HL-60 (cell line): ENCODE results near the gene VWA8.

ENCODE experiments used
- DNase-seq, 2 experiments: peaks; one replicate each; pipeline ENCODE4 v3.0.0-alpha.2; 2010 to 2020; ENCODE audit warnings: low read depth in 1 of 2, low spot score in 1 of 2
- H3K27ac ChIP-seq: fragments of 250-450 bp; sonication (Bioruptor Pico); replicated peaks from 2 replicates; pipeline ENCODE4 v1.5.1; 2020; ENCODE audit warnings: mild to moderate bottlenecking, moderate library complexity
- H3K27me3 ChIP-seq: fragments of 250-450 bp; sonication (Bioruptor Pico); 2 replicates; pipeline ENCODE4 v1.5.1; 2021; ENCODE audit warnings: mild to moderate bottlenecking, moderate library complexity; ENCODE audit not compliant: insufficient read depth, poor library complexity, severe bottlenecking
- H3K4me3 ChIP-seq: replicated peaks from 2 replicates; pipeline ENCODE4 v1.5.1; 2011; ENCODE audit warnings: mild to moderate bottlenecking, control low read depth, low read length; ENCODE audit not compliant: insufficient read depth
- GABPA ChIP-seq: IDR thresholded peaks from 2 replicates; pipeline ENCODE4 v1.6.1; 2012; ENCODE audit warnings: low read depth
- POLR2AphosphoS5 ChIP-seq: IDR thresholded peaks from 2 replicates; pipeline ENCODE4 v1.6.1; 2012; ENCODE audit warnings: low read depth
- REST ChIP-seq: IDR thresholded peaks from 2 replicates; pipeline ENCODE4 v1.6.1; 2012; ENCODE audit warnings: low read depth; ENCODE audit not compliant: insufficient replicate concordance
- SPI1 ChIP-seq: IDR thresholded peaks from 2 replicates; pipeline ENCODE4 v1.6.1; 2012; ENCODE audit warnings: low read depth, mild to moderate bottlenecking, borderline replicate concordance
- long read RNA-seq: library from polyadenylated mRNA; unstranded; transcript quantifications from one replicate; pipeline ENCODE4 v2.0.0, GENCODE V29; 2020
- TF ChIP-seq, protein P1 (sequence below): IDR thresholded peaks from one replicate; pipeline ENCODE4 v1.5.1; 2011; ENCODE audit warnings: low read length, control low read depth, inconsistent platforms; ENCODE audit not compliant: insufficient read depth

The VWA8 gene
- long read RNA-seq, full-length matches to known transcripts: 7 of 32 reads
- long read RNA-seq, partial matches to known transcripts: 18 of 32 reads
- long read RNA-seq, other reads (novel, unspliced or antisense): 7 of 32 reads

- peak within 1 kb of the TSS; percentile 69 for H3K27ac ChIP-seq
- DNase-seq: peak; percentile 43 to 84
- TF ChIP-seq GABPA: peak; percentile 94
- TF ChIP-seq, protein P1, sequence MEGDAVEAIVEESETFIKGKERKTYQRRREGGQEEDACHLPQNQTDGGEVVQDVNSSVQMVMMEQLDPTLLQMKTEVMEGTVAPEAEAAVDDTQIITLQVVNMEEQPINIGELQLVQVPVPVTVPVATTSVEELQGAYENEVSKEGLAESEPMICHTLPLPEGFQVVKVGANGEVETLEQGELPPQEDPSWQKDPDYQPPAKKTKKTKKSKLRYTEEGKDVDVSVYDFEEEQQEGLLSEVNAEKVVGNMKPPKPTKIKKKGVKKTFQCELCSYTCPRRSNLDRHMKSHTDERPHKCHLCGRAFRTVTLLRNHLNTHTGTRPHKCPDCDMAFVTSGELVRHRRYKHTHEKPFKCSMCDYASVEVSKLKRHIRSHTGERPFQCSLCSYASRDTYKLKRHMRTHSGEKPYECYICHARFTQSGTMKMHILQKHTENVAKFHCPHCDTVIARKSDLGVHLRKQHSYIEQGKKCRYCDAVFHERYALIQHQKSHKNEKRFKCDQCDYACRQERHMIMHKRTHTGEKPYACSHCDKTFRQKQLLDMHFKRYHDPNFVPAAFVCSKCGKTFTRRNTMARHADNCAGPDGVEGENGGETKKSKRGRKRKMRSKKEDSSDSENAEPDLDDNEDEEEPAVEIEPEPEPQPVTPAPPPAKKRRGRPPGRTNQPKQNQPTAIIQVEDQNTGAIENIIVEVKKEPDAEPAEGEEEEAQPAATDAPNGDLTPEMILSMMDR: no peak
- no peak for TF ChIP-seq SPI1
- peak; percentile 19 for TF ChIP-seq REST
- peak; percentile 71 for TF ChIP-seq POLR2AphosphoS5
Observed at GRCh38 chr13:41960637-41961465, at the start of gene VWA8. TSS of gene VWA8 (minus strand) at chr13:41961109. CDS start at chr13:41961015, 94 bp downstream.

DNA sequence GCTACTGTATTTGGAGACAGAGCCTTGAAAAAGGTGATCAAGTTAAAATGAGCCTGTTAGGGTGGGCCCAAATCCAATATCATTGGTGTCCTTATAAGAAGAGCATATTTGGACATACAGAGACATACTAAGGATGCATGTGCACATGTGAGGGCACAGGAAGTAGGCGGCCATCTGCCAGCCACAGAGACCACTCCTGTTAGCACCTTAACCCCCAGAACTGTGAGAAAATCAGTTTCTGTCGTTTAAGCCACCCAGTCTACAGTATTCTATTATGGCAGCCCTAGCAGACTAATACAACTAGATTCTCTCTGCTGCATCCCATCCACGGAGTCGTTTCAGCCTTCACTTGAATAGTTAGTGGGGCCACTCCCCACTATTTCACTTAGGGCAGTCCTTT lies 48.1 kb upstream of the VWA8 start:
- TF ChIP-seq POLR2AphosphoS5 (no peak), REST (no peak), SPI1 (no peak), GABPA (no peak)
- TF ChIP-seq, protein P1: no peak
- H3K27me3 ChIP-seq: no peaks in the 10 kb centered on the region
- no peak overlapping the region for H3K27ac ChIP-seq
- no peak overlapping the region for H3K4me3 ChIP-seq
- DNase-seq: no peak

More at GRCh38 chr13:41960637-41961465, at the start of gene VWA8:
- Histone ChIP-seq H3K4me3 (peak within 1 kb of the TSS; percentile 82), H3K27me3 (no peaks in the 10 kb centered on the region)

DNA sequence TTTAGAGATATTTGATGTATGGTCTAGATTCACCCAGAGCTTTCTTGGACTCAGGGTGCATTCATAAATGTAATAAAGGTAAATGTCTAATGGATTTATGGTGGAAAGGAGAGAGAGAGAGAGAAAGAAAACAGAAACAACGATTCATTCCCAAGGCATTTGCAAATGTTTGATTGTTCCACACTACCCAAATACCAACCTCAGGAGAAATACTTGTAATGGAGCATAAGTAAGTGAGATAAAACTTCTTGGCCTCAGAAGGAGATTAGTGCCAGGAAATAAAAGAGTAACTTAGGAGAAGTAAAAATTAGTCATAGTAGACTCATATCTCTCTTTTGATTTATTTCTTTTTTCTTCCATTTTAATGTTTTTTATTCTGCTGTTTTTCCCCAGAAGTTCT lies 46.9 kb upstream of the VWA8 start:
- Histone ChIP-seq H3K27ac (no peak overlapping the region), H3K27me3 (no peaks in the 10 kb centered on the region), H3K4me3 (no peak overlapping the region)
- TF ChIP-seq GABPA: no peak
- no peak for TF ChIP-seq POLR2AphosphoS5
- no peak for TF ChIP-seq SPI1
- TF ChIP-seq, protein P1: no peak
- no peak for DNase-seq
